ENCODE data around the gene MBD3.

DNA sequence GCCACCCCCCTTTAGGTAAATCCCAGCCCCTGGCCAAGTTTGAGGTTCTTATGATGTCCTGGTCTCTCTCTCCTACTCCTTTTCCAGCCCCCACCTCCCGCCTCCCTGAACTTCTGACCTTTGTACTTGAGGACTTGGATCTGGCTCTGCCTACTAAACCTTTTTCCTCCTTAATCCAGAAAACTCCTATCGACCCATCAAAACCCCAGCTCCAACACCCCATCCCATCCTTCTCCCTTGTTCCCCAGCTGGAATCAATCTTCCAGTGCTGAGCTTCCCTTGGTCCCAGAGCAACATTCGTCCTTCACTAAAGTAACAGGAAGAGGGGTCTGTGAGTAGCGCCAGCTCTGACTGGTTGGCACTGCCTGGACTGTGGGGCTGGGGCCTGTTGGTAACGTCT, 29.9 kb upstream of the MBD3 start:
- TF ChIP-seq EZH2 (IDR thresholded peaks at IDR 0.05; ENCODE audit: borderline replicate concordance), result no peak
- TF ChIP-seq, protein P1, sequence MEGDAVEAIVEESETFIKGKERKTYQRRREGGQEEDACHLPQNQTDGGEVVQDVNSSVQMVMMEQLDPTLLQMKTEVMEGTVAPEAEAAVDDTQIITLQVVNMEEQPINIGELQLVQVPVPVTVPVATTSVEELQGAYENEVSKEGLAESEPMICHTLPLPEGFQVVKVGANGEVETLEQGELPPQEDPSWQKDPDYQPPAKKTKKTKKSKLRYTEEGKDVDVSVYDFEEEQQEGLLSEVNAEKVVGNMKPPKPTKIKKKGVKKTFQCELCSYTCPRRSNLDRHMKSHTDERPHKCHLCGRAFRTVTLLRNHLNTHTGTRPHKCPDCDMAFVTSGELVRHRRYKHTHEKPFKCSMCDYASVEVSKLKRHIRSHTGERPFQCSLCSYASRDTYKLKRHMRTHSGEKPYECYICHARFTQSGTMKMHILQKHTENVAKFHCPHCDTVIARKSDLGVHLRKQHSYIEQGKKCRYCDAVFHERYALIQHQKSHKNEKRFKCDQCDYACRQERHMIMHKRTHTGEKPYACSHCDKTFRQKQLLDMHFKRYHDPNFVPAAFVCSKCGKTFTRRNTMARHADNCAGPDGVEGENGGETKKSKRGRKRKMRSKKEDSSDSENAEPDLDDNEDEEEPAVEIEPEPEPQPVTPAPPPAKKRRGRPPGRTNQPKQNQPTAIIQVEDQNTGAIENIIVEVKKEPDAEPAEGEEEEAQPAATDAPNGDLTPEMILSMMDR (IDR thresholded peaks at IDR 0.05; ENCODE audit: poor library complexity), result no peak
